G401 (cell line): ENCODE results near the gene TXNL4A. TPM values are rescaled to one million over a fixed set of nuclear protein-coding genes. Genes with fewer than 3 reads are reported as not detected.

Source experiments
- DNase-seq: peaks from one replicate; pipeline ENCODE4 v3.0.0-alpha.2; 2015; ENCODE audit warnings: low spot score
- in situ Hi-C: cut with HindIII; loops from 2 replicates; pipeline ENCODE4 v1.10.0; 2016; ENCODE audit warnings: low sequenced_read_pairs, mixed read lengths
- total RNA-seq: library from RNA; depleted of rRNA; stranded (reverse); fragments of >200 nt; shearing (Covaris generic); gene quantifications from 2 replicates; pipeline ENCODE4 v1.2.3, GENCODE V29; 2014; rRNA removed

The TXNL4A gene
- total RNA-seq, 1 experiment from 2014 or later = 209 TPM

- in situ Hi-C loops = no loop called here
- no peak for DNase-seq
These were observed 62.1 kb downstream of the TXNL4A start for GRCh38 chr18:79926306-79926705.

GRCh38 chr18:79924814-79925731 lies 63.3 kb downstream of the TXNL4A start:
- DNase-seq = peak; percentile 94
- in situ Hi-C loops = no loop called here

GRCh38 chr18:79923896-79924585 lies 64.3 kb downstream of the TXNL4A start:
- no peak for DNase-seq
- in situ Hi-C loops = no loop called here

- in situ Hi-C loops = no loop called here
These were observed 65.4 kb downstream of the TXNL4A start for GRCh38 chr18:79922971-79923411.

GRCh38 chr18:79921984-79922965 lies 66.1 kb downstream of the TXNL4A start:
- no peak for DNase-seq
- in situ Hi-C loops = no loop called here

More at GRCh38 chr18:79922971-79923411, 65.4 kb downstream of the TXNL4A start:
- DNase-seq = no peak

Other genes with a start within 250 kb of the TXNL4A start
- gene KCNG2, start 190.6 kb downstream of the TXNL4A start, total RNA-seq = 3.8 and 8.6 TPM in 2 replicates
- 65.7 and 94.9 TPM in 2 replicates for gene SLC66A2, start 36.9 kb downstream of the TXNL4A start, total RNA-seq
- 31.6 and 32.7 TPM in 2 replicates for gene HSBP1L1, start 23.9 kb downstream of the TXNL4A start, total RNA-seq
- gene RBFA, start 45.9 kb upstream of the TXNL4A start, total RNA-seq = 45.1 and 48.6 TPM in 2 replicates
- 25.1 and 27.3 TPM in 2 replicates for gene ADNP2, start 120.7 kb upstream of the TXNL4A start, total RNA-seq